Thymus (tissue), 11 donors: ENCODE data around the gene REM2. TPM values are rescaled to one million over a fixed set of nuclear protein-coding genes. Genes with fewer than 3 reads are reported as not detected.
A peak's percentile ranks its signal among the peaks of the same experiment; 100 is the strongest.

Experiments used
- DNase-seq, 9 donors: peaks; one replicate each; pipeline ENCODE4 v3.0.0-alpha.2; 2013; ENCODE audit warnings: low spot score in 9 of 9, low read depth in 6 of 9, missing footprints in 1 of 9
- H3K27ac ChIP-seq, 2 donors: one replicate each; pipeline ENCODE4 v1.5.1; 2013; ENCODE audit warnings: control low read depth in 1 of 2, low read depth in 1 of 2, low read length in 1 of 2, mild to moderate bottlenecking in 1 of 2, moderate library complexity in 1 of 2
- H3K27me3 ChIP-seq, 2 donors: one replicate each; pipeline ENCODE4 v1.5.1; 2013; ENCODE audit warnings: low read length in 1 of 2; ENCODE audit not compliant: control insufficient read depth in 2 of 2, insufficient read depth in 1 of 2
- H3K36me3 ChIP-seq, 2 donors: one replicate each; pipeline ENCODE4 v1.5.1; 2013; ENCODE audit warnings: low read length in 1 of 2, mild to moderate bottlenecking in 1 of 2, moderate library complexity in 1 of 2; ENCODE audit not compliant: control insufficient read depth in 2 of 2, insufficient read depth in 2 of 2
- H3K4me1 ChIP-seq, 2 donors: one replicate each; pipeline ENCODE4 v1.5.1; 2013; ENCODE audit warnings: low read length in 2 of 2; ENCODE audit not compliant: control insufficient read depth in 2 of 2, insufficient read depth in 2 of 2
- H3K4me3 ChIP-seq, 2 donors: one replicate each; pipeline ENCODE4 v1.5.1; 2013; ENCODE audit warnings: low read length in 2 of 2, control low read depth in 1 of 2, mild to moderate bottlenecking in 1 of 2
- H3K9me3 ChIP-seq, 2 donors: one replicate each; pipeline ENCODE4 v1.5.1; 2013; ENCODE audit warnings: low read length in 1 of 2, mild to moderate bottlenecking in 1 of 2; ENCODE audit not compliant: control insufficient read depth in 2 of 2, insufficient read depth in 1 of 2
- WGBS: extraction: QIAGEN DNeasy Blood & Tissue Kit; methylation state at CpG from one replicate; pipeline ENCODE4 v1.1.7; 2013; 5-methylcytosine and 5-hydroxymethylcytosine counted together
- polyA plus RNA-seq: library from polyadenylated mRNA; stranded (reverse); fragments of 200-250 nt; gene quantifications from one replicate; pipeline ENCODE4 v1.2.3, GENCODE V29; 2013
- total RNA-seq: library from RNA; stranded (reverse); fragments of 120-200 nt; gene quantifications from one replicate; pipeline ENCODE4 v1.2.4, GENCODE V29; 2013
- donor health status: healthy.

The REM2 gene
- total and polyA plus RNA-seq, 2 donors: 0.47 to 3.2 TPM

DNA sequence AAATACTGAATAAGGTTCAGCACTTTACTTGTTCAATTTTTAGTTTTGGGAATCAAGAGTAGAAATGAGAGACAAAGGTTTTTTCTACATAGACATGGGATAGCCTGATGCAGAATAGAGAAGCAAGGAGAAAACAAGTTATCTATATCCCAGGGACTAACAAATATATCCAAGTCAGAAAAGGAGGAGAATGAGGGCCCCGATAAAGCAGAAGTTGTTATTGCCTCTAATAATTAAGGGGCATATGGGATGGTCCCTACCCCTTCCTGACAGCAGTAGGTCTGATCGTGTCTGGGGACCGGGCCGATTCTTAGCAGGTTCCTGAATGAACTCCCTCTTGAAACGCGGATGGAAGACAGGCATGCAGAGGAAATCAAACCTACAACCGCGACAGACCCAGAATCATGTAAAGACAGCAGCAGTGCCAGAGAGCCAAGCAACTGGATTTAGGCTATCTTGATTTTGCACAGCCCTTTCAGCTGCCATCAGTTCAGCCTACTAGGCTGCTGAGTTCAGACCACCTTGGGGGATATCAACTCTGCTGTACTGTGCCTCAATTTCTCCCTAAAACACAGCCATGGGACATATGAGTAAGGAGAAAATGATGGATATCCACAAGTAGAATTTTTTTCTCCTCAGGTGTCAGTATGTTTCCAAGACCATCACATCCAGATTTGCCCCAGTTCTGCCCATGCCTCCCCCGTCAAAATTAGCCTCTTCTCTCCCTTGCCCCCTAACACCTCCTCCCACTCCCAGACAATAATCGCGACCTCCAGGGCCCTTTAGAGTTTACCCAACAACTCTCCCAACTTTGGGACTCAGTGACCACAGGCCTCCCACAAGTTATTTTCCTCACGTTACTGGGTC, 45.4 kb downstream of the REM2 start:
- H3K36me3 ChIP-seq: peaks cover 14 to 34% of the 10 kb centered on the region in 2 donors
- WGBS: 10% methylated on average over 12 of the region's 12 CpGs
- peak overlapping the region; percentile 72 to 85 for H3K27ac ChIP-seq
- no peaks in the 10 kb centered on the region for H3K27me3 ChIP-seq
- peak in 1 of 9 donors; percentile 37 for DNase-seq
- peaks cover 12 to 24% of the 10 kb centered on the region in 2 donors for H3K4me1 ChIP-seq
- no peaks in the 10 kb centered on the region for H3K9me3 ChIP-seq
- peak overlapping the region; percentile 65 to 88 for H3K4me3 ChIP-seq

DNA sequence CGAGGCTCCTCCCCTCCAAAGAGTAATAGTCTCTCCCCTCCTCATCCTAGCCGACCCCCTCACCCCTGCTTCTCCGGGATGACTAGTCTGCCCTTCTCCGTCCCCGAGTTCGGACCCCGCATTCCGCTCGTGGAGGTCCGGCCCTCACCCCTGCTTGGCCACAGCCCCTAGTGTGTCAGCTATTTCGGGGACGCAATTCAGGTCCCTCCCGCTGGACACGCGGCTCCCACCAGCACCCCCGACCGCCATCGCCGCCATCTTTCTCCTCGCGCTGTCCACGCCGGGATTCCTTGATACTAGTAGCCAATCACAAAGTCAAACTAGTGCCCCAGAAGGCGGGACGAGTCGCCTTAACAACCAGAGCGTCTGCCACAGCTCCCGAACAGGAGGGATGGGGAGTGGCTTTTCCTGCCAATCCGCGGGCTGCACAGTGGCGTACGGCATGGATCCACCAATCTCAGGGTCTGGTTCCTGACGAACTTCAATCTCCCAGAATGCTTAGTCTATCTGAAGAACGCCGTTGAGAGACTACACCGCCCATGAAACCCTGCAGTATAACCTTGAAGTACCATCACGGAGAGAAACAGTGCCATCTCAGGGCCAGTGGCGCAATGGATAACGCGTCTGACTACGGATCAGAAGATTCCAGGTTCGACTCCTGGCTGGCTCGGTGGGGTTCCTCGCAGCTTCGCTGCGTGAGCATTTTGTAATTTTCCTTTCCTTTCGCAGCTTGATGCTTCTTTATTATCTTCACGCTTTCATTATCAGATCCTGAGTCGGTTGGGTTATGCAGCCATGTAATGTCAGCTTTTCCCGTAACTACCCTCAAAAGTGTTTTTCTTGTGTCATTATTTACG, 46.3 kb downstream of the REM2 start, which contains the start of gene PRMT5:
Gene PRMT5 (minus strand): TSS at position 273 of the 857 bp plus-strand sequence. CDS start 15 bp downstream, at position 258.
- under 1% methylated on average over 51 of the region's 51 CpGs for WGBS
- DNase-seq: peak; percentile 96 to 100 (median 99)
- H3K9me3 ChIP-seq: no peaks in the 10 kb centered on the region
- peaks cover 12 to 24% of the 10 kb centered on the region in 2 donors for H3K4me1 ChIP-seq
- H3K27ac ChIP-seq: peak within 1 kb of the TSS; percentile 84 to 85
- H3K27me3 ChIP-seq: no peaks in the 10 kb centered on the region
- H3K36me3 ChIP-seq: peaks cover 6 to 26% of the 10 kb centered on the region in 2 donors
- peak within 1 kb of the TSS; percentile 65 to 88 for H3K4me3 ChIP-seq

DNA sequence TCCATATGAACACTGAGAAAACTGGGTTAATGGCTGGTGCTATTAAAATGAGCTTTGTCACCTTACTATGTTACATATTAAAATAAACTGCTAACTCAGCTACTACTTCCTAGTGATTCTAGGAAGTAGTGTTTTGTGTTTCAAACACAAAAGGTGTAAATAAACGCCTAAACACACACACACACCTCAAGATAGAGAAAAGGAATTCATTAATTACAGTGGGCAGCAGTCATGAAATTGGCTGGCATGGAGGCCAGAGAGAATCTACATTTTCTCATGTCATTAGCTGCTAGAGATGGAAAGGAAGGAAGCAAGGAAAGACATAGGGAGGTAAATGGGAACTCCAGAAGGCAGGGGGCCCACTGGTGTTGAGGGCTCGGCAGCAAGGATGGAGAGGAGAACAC, 46.9 kb downstream of the REM2 start:
- peak overlapping the region; percentile 84 to 85 for H3K27ac ChIP-seq
- 3% methylated on average over 2 of the region's 2 CpGs for WGBS
- no peaks in the 10 kb centered on the region for H3K9me3 ChIP-seq
- H3K4me3 ChIP-seq: peak overlapping the region; percentile 65 to 88
- DNase-seq: peak in 2 of 9 donors; percentile 16 to 45
- peaks cover 12 to 24% of the 10 kb centered on the region in 2 donors for H3K4me1 ChIP-seq
- H3K36me3 ChIP-seq: peaks cover 0 to 20% of the 10 kb centered on the region in 2 donors
- H3K27me3 ChIP-seq: no peaks in the 10 kb centered on the region

DNA sequence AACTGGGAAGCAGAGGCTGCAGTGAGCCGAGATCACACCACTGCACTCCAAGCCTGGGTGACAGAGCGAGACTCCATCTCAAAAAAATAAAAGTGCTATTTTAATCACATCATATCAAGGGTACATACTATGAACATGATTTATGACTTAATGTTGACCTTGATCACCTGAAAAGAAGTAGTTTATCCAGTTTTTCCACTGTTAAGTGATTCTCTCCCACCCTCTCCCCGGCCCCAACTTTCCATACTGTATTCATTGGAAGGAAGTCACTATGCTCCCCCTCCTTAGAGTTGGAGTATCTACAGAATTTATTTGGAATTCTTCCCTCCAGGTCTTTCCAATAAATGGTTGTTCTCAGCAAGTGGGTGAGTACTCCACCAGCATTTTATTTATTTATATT, 49.1 kb downstream of the REM2 start:
- H3K27me3 ChIP-seq: no peaks in the 10 kb centered on the region
- no peak for DNase-seq
- no peaks in the 10 kb centered on the region for H3K9me3 ChIP-seq
- H3K4me3 ChIP-seq: no peak overlapping the region
- WGBS: 98% methylated on average over 3 of the region's 3 CpGs
- H3K4me1 ChIP-seq: peaks cover 12 to 24% of the 10 kb centered on the region in 2 donors
- no peak overlapping the region for H3K27ac ChIP-seq
- peaks cover 0 to 3% of the 10 kb centered on the region in 2 donors for H3K36me3 ChIP-seq

DNA sequence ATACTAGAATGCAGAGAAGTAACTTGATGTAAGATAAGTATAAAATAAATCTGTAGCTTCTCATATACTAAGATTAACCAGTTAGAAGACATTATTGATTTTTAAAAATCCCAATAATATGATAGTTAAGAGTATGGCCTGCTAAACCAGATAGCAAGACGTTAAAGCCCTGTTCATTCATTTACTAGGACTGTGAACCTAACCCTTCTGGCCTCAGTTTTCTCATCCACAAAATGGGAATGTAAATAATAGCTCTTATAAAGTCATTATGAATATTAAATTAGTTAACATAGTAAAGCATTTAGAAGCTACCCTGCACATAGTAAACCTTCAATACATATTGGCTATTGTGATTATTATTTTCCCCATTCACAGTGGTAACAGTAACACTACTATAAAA, 52.1 kb downstream of the REM2 start:
- Histone ChIP-seq H3K27me3 (no peaks in the 10 kb centered on the region), H3K9me3 (no peaks in the 10 kb centered on the region), H3K27ac (no peak overlapping the region), H3K4me1 (peaks cover 2 to 7% of the 10 kb centered on the region in 2 donors), H3K4me3 (no peak overlapping the region), H3K36me3 (peaks cover 3 to 7% of the 10 kb centered on the region in 2 donors)
- DNase-seq: no peak
- 97% methylated on average over 1 of the region's 1 CpG for WGBS

Other genes starting within 250 kb of the REM2 start
- gene OR6J1, start 238.9 kb upstream of the REM2 start, total RNA-seq: not detected
- gene OR6J1, start 238.9 kb upstream of the REM2 start, polyA plus RNA-seq: under 0.01 TPM
- gene OXA1L, start 116.5 kb upstream of the REM2 start, total RNA-seq: 85.7 TPM
- gene OXA1L, start 116.5 kb upstream of the REM2 start, polyA plus RNA-seq: 81.8 TPM
- gene SLC7A7, start 67.8 kb upstream of the REM2 start, total RNA-seq: 10.7 TPM
- 16.7 TPM for gene SLC7A7, start 67.8 kb upstream of the REM2 start, polyA plus RNA-seq
- 114 TPM for gene MRPL52, start 53.3 kb upstream of the REM2 start, total RNA-seq
- 121 TPM for gene MRPL52, start 53.3 kb upstream of the REM2 start, polyA plus RNA-seq
- gene MMP14, start 46.6 kb upstream of the REM2 start, total RNA-seq: 21.2 TPM
- gene MMP14, start 46.6 kb upstream of the REM2 start, polyA plus RNA-seq: 69.5 TPM
- 11.4 TPM for gene LRP10, start 11.5 kb upstream of the REM2 start, total RNA-seq
- 18.6 TPM for gene LRP10, start 11.5 kb upstream of the REM2 start, polyA plus RNA-seq
- 85.2 TPM for gene RBM23, start 35.9 kb downstream of the REM2 start, total RNA-seq
- gene RBM23, start 35.9 kb downstream of the REM2 start, polyA plus RNA-seq: 41.8 TPM
- gene PRMT5, start 46.2 kb downstream of the REM2 start, total RNA-seq: 76.4 TPM
- 31.8 TPM for gene PRMT5, start 46.2 kb downstream of the REM2 start, polyA plus RNA-seq
- 51.1 TPM for gene HAUS4, start 73.9 kb downstream of the REM2 start, total RNA-seq
- gene HAUS4, start 73.9 kb downstream of the REM2 start, polyA plus RNA-seq: 30.5 TPM
- gene AJUBA, start 99.3 kb downstream of the REM2 start, total RNA-seq: 14.4 TPM
- gene AJUBA, start 99.3 kb downstream of the REM2 start, polyA plus RNA-seq: 22.4 TPM
- gene C14orf93, start 126.9 kb downstream of the REM2 start, total RNA-seq: 23.8 TPM
- 17.5 TPM for gene C14orf93, start 126.9 kb downstream of the REM2 start, polyA plus RNA-seq
- gene PSMB5, start 151.7 kb downstream of the REM2 start, total RNA-seq: 93.4 TPM
- 71.0 TPM for gene PSMB5, start 151.7 kb downstream of the REM2 start, polyA plus RNA-seq
- gene PSMB11, start 159.0 kb downstream of the REM2 start, total RNA-seq: 48.7 TPM
- 0.62 TPM for gene PSMB11, start 159.0 kb downstream of the REM2 start, polyA plus RNA-seq
- 2.8 TPM for gene CDH24, start 174.3 kb downstream of the REM2 start, total RNA-seq
- 7.0 TPM for gene CDH24, start 174.3 kb downstream of the REM2 start, polyA plus RNA-seq
- gene ACIN1, start 211.9 kb downstream of the REM2 start, total RNA-seq: 75.6 TPM
- gene ACIN1, start 211.9 kb downstream of the REM2 start, polyA plus RNA-seq: 123 TPM
- 52.9 TPM for gene C14orf119, start 212.3 kb downstream of the REM2 start, total RNA-seq
- 43.6 TPM for gene C14orf119, start 212.3 kb downstream of the REM2 start, polyA plus RNA-seq
- gene CIROP, start 221.8 kb downstream of the REM2 start, total RNA-seq: 0.05 TPM
- 0.07 TPM for gene CIROP, start 221.8 kb downstream of the REM2 start, polyA plus RNA-seq
- gene CEBPE, start 236.0 kb downstream of the REM2 start, total RNA-seq: 2.5 TPM
- 0.87 TPM for gene CEBPE, start 236.0 kb downstream of the REM2 start, polyA plus RNA-seq